Prostate gland (tissue), 2 donors: Measurements from ENCODE around the gene CRYBG1. TPM values are rescaled to one million over a fixed set of nuclear protein-coding genes. Genes with fewer than 3 reads are reported as not detected.

ENCODE experiments used
- DNase-seq: peaks from one replicate; pipeline ENCODE4 v3.0.0-alpha.2; 2019; ENCODE audit warnings: low spot score
- H3K27ac ChIP-seq, 2 donors: fragments of 200-600 bp; sonication (generic); 2 replicates each; pipeline ENCODE4 v1.5.1; 2017 to 2019
- H3K27me3 ChIP-seq: fragments of 200-600 bp; sonication (generic); replicated peaks from 2 replicates; pipeline ENCODE4 v1.5.1; 2019; ENCODE audit not compliant: insufficient read depth
- H3K36me3 ChIP-seq, 2 donors: fragments of 200-600 bp; sonication (generic); 1 replicate in 1 of 2; 2 replicates in 1 of 2; pipeline versions ENCODE4 v1.5.1 to v1.8.1; 2017 to 2019
- H3K4me1 ChIP-seq: fragments of 200-600 bp; sonication (generic); replicated peaks from 2 replicates; pipeline ENCODE4 v1.5.1; 2019
- H3K4me3 ChIP-seq, 2 donors: fragments of 200-600 bp; sonication (generic); 2 replicates each; pipeline ENCODE4 v1.5.1; 2017 to 2019
- H3K9me3 ChIP-seq: fragments of 200-600 bp; sonication (generic); 2 replicates; pipeline ENCODE4 v1.5.1; 2017
- CTCF ChIP-seq, 4 experiments: fragments of 200-600 bp in 2 of 4; fragments of 450-650 bp in 2 of 4; sonication (generic) in 2 of 4; IDR thresholded peaks; 1 replicate in 3 of 4; 2 replicates in 1 of 4; pipeline ENCODE4 v1.5.1; 2016 to 2019; ENCODE audit warnings: antibody characterized with exemption in 4 of 4, mild to moderate bottlenecking in 2 of 4, moderate library complexity in 2 of 4
- POLR2A ChIP-seq: fragments of 450-650 bp; IDR thresholded peaks from one replicate; pipeline ENCODE4 v1.6.1; 2016; ENCODE audit warnings: antibody characterized with exemption, mild to moderate bottlenecking
- POLR2AphosphoS5 ChIP-seq: sonication (generic); formaldehyde crosslinking; IDR thresholded peaks from one replicate; pipeline ENCODE4 v1.6.1; 2017; ENCODE audit warnings: antibody characterized with exemption
- WGBS: methylation state at CpG from one replicate; pipeline ENCODE4 v1.1.5; 2018; 5-methylcytosine and 5-hydroxymethylcytosine counted together
- intact Hi-C: fragments of 100-400 bp; cut with DNase I; formaldehyde crosslinking; loops from one replicate; pipeline ENCODE4 v1.14.2; 2022
- total RNA-seq, 2 donors: library from RNA; depleted of rRNA; stranded (reverse); fragments of >200 nt; gene quantifications; one replicate each; pipeline ENCODE4 v1.1.0, GENCODE V29; 2016

The CRYBG1 gene
- total RNA-seq, 2 donors from 2014 or later = 39.9 to 75.4 TPM

GRCh38 chr6:106617302-106617701, 256.8 kb downstream of the CRYBG1 start:
- Histone ChIP-seq H3K27me3 (no peaks in the 10 kb centered on the region), H3K36me3 (no peaks in the 10 kb centered on the region), H3K4me1 (no peaks in the 10 kb centered on the region), H3K4me3 (no peak overlapping the region), H3K27ac (no peak overlapping the region), H3K9me3 (no peaks in the 10 kb centered on the region)
- intact Hi-C loops = no loop called here
- DNase-seq = no peak
- TF ChIP-seq CTCF (IDR thresholded peaks at IDR 0.05) (no peak), POLR2A (no peak), POLR2AphosphoS5 (no peak)

GRCh38 chr6:106617857-106618256, 257.3 kb downstream of the CRYBG1 start:
- 77% methylated on average over 1 of the region's 1 CpG for WGBS
- no peak overlapping the region for H3K27ac ChIP-seq
- H3K4me1 ChIP-seq = no peaks in the 10 kb centered on the region
- no peaks in the 10 kb centered on the region for H3K9me3 ChIP-seq
- no peaks in the 10 kb centered on the region for H3K27me3 ChIP-seq
- no peak overlapping the region for H3K4me3 ChIP-seq
- DNase-seq = no peak
- TF ChIP-seq POLR2A = no peak
- no peak for TF ChIP-seq CTCF (IDR thresholded peaks at IDR 0.05)
- TF ChIP-seq POLR2AphosphoS5 = no peak
- intact Hi-C loops = no loop called here
- H3K36me3 ChIP-seq = no peaks in the 10 kb centered on the region

- no peak for DNase-seq
- Histone ChIP-seq H3K27ac (no peak overlapping the region), H3K4me3 (no peak overlapping the region), H3K9me3 (no peaks in the 10 kb centered on the region), H3K4me1 (no peaks in the 10 kb centered on the region), H3K36me3 (no peaks in the 10 kb centered on the region), H3K27me3 (no peaks in the 10 kb centered on the region)
- TF ChIP-seq CTCF (IDR thresholded peaks at IDR 0.05) (no peak), POLR2A (no peak), POLR2AphosphoS5 (no peak)
- intact Hi-C loops = no loop called here
- 63% methylated on average over 3 of the region's 3 CpGs for WGBS
Measured at GRCh38 chr6:106618324-106618723, 257.8 kb downstream of the CRYBG1 start.

- DNase-seq = no peak
- intact Hi-C loops = no loop called here
- H3K4me1 ChIP-seq = no peaks in the 10 kb centered on the region
Measured at GRCh38 chr6:106619223-106619622, 258.7 kb downstream of the CRYBG1 start.

More at GRCh38 chr6:106619223-106619622, 258.7 kb downstream of the CRYBG1 start:
- Histone ChIP-seq H3K4me3 (no peak overlapping the region), H3K36me3 (no peaks in the 10 kb centered on the region), H3K27ac (no peak overlapping the region), H3K27me3 (no peaks in the 10 kb centered on the region), H3K9me3 (no peaks in the 10 kb centered on the region)
- WGBS = 91% methylated on average over 1 of the region's 1 CpG
- TF ChIP-seq POLR2A (no peak), CTCF (IDR thresholded peaks at IDR 0.05) (no peak), POLR2AphosphoS5 (no peak)
